LHCN-M2 (cell line): ENCODE data around the gene KRTAP10-7. TPM values are rescaled to one million over a fixed set of nuclear protein-coding genes. Genes with fewer than 3 reads are reported as not detected.
"Not testable (repeated sequence)": the region's sequence is repeated elsewhere in the genome, so short reads cannot be mapped to it uniquely, and the experiment has no call there.

Source experiments
- DNase-seq: peaks from one replicate; pipeline ENCODE4 v3.0.0-alpha.2; 2012; ENCODE audit warnings: low read depth
- polyA plus RNA-seq: library from polyadenylated mRNA; unstranded; fragments of >200 nt; gene quantifications from one replicate; pipeline ENCODE4 v1.2.1, GENCODE V29; 2012; ENCODE audit warnings: missing spikeins
- total RNA-seq: library from RNA; depleted of rRNA; stranded (reverse); fragments of >200 nt; gene quantifications from 2 replicates; pipeline ENCODE4 v1.2.3, GENCODE V29; 2014; rRNA removed

The KRTAP10-7 gene, protein sequence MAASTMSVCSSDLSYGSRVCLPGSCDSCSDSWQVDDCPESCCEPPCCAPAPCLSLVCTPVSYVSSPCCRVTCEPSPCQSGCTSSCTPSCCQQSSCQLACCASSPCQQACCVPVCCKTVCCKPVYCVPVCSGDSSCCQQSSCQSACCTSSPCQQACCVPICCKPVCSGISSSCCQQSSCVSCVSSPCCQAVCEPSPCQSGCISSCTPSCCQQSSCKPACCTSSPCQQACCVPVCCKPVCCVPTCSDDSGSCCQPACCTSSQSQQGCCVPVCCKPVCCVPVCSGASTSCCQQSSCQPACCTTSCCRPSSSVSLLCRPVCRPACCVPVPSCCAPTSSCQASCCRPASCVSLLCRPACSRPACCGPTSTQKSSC
- not detected in 2 replicates for total RNA-seq
- polyA plus RNA-seq, result not detected

DNA sequence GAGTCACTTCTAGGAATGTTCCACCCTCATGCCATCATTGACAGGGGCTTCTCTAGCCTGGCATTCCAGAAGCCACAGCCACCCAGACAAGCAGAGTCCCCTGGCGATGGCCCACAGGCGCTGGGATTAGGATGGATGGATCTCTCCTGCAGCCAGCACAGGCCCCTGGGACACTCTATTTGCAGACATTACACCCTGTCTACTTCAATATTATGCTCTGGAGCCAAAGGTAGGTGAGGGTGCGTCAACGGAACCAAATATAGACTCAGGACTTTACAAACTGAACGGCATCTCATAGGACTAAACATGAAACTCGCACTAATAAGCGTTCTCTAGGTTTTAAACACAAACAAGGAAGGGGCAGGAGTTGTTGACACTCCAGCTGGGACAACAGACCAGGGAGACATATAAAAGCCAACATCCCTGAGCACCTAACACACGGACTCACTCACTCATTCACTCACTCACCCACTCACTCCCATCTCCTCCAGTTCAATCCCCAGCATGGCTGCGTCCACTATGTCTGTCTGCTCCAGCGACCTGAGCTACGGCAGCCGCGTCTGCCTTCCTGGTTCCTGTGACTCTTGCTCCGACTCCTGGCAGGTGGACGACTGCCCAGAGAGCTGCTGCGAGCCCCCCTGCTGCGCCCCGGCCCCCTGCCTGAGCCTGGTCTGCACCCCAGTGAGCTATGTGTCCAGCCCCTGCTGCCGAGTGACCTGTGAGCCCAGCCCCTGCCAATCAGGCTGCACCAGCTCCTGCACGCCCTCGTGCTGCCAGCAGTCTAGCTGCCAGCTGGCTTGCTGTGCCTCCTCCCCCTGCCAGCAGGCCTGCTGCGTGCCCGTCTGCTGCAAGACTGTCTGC, at the start of gene KRTAP10-7:
Gene KRTAP10-7 (plus strand): TSS at position 480 of the 861 bp plus-strand sequence. CDS start 25 bp downstream, at position 505.
- DNase-seq, result not testable (repeated sequence)

DNA sequence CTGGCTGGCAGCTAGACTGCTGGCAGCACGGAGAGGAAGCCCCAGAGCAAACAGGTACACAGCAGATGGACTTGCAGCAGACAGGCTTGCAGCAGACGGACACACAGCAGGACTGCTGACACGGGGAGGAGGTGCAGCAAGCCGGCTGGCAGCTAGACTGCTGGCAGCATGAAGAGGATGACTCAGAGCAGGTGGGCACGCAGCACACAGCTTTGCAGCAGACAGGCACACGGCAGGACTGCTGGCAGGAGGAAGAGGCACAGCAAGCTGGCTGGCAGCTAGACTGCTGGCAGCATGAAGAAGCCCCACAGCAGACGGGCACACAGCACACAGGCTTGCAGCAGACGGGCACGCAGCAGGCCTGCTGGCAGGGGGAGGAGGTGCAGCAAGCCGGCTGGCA, 49.6 kb upstream of the KRTAP10-7 start:
- peak; percentile 8 for DNase-seq

DNA sequence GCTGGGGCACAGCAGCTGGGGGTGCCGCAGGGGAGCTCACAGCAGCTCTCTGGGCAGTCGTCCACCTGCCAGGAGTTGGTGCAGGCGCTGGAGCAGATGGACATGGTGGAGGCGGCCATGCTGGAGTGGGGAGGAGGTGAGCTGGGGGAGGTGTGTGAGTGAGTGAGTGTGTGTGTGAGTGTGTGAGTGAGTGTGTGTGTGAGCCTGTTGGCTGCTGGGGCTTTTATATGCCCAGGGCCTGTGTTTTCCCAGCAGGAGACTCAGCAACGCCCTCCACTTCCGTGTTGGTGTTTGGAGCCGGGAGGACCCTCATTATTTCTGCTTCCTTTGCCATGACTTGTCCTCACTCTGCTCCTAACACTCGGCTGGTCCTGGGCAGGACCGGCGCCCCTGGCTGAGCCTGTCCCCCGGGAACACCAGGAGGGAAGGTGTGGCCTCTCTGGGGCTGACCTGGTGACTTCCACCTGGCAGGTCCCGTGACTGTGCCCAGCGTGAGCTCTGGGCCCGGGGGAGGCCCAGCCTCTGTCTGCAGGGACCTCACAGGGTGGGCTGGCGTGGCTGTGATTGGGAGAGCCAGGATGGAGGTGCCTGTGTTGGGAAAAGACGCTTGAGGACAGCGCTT, 48.9 kb upstream of the KRTAP10-7 start, which contains the start of gene KRTAP10-2:
Gene KRTAP10-2 (minus strand): TSS at position 166 of the 622 bp plus-strand sequence. CDS start 47 bp downstream, at position 119.
- DNase-seq, result no peak

DNA sequence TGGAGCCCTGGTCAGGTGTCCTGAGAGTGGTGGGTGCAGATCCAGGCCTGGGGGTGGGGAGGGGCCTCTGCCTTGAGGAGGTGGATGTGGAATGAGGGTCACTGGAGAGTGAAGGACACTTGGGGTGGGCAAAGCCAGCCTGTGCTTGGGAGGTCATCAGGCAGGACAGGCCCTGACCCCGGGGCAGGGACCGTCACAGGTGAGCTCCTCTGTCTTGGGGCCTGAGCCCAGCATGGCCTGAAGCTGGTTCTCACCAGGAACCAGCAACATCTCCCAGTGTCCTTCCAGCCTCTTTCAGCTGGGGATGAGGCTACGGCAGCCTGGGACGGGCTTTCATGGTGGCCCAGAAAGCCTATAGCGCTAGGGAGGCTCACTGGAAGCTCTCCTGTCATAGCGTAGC, 48.3 kb upstream of the KRTAP10-7 start:
- DNase-seq, result no peak

DNA sequence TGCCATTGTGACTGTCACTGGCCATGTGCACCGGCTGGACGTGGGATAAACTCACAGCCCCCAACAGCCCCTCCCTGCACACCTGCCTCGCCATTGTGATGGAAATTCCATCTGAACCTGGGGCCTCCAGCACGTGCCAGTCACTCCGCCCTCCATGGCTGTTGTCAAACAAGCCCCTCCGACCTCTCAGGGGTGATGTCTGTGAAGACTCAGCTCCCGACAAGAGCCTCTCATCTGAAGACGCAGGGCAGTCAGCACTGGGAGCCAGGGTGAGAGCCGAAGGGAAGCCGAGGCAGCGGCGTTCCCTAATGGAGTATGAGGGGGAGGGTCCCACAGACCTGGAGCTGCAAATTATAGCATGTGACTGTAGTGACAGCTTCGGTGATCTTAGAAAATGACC, 47.7 kb upstream of the KRTAP10-7 start:
- DNase-seq, result no peak

DNA sequence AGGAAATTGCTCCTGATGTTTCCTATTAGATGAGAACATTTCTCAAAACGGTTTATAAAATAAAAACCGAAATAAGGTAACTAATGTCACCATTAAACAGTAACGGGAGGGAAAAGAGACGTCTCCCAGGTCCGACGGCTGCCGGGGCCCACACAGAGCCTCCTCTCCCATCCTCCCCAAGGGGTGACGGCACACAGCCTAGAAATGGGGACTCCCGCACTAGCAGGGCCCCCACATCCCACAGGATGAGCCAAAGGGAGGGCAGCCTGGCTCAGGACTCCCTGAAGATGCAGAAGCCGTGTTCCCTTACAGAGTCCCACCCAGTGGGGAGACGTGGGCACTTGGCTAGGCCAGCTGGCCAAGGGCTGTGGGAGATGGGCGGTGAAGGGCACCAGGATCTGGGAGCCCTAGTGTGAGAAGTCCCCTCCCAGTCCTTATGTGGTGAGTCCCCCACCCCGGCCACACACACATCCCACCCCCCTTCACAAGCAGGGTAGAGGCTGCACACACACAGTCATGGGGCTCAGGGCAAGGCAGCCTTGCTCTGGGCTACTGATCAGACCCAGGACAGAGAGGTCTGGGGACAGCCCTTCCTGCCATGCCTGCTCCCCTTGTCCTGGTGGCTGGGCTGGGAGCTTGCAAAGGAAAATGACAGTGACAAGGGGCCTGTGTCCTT, 45.1 kb upstream of the KRTAP10-7 start:
- DNase-seq, result no peak

DNA sequence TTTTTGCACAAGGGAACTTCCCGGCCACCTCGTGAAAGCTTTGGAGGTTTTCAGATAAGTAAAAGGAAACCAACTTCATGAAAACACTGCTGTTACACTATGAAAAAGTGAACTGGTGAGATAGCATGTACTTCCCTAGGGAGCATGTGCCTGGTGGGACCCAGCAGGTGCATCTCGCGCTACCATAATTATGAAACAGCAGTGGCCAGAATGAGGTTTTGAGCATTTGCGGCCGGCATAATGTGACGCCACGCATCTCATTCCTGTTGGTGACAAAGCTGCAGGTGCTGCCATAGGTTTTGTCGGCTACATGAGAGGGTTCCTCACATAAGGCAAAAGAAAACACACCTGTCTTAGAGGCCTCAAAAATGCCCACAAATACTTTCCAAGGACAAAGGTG, 43.5 kb upstream of the KRTAP10-7 start:
- DNase-seq, result no peak

DNA sequence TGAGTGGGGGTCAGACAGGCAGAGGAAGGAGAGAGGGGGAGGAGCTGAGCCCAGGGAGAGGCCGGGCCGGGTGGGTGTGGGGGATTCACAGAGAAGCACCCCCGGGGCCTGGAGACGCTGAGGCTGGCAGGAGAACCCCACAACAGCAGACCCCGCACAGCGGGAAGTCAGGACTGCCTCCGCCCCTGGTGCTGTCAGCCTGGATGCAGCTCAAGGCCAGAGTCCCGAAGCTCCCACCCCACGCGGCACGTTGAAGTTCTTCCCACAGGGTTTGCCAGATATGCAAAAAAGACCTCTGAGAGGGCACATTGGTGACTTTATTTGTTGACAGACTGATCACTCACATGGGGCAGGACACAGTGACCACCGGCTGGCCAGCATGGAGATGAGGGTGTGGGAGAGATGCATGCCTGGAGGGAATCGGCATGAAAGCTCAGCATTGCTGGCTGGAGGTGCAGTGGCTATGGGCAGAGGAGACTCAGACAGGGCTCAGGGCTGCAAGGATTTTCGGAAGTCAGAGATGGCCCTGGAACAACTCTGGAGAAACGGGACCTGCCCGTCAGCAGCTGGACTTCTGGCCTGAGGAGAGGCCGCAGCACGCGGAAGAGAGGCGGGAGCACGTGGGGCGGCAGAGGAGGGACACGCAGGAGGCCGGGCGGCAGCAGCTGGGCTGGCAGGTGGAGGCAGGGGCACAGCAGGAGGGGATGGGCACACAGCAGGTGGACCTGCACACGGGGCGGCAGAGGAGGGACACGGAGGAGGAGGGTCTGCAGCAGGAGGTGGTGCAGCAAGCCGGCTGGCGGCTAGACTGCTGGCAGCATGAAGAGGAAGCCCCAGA, 42.7 kb upstream of the KRTAP10-7 start:
- no peak for DNase-seq

DNA sequence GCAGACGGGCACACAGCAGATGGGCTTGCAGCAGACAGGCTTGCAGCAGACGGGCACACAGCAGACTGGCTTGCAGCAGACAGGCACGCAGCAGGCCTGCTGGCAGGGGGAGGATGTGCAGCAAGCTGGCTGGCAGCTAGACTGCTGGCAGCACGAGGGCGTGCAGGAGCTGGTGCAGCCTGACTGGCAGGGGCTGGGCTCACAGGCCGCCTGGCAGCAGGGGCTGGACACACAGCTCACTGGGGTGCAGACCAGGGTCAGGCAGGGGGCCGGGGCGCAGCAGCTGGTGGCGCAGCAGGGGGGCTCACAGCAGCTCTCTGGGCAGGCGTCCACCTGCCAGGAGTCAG, 42.1 kb upstream of the KRTAP10-7 start:
- not testable (repeated sequence) for DNase-seq

DNA sequence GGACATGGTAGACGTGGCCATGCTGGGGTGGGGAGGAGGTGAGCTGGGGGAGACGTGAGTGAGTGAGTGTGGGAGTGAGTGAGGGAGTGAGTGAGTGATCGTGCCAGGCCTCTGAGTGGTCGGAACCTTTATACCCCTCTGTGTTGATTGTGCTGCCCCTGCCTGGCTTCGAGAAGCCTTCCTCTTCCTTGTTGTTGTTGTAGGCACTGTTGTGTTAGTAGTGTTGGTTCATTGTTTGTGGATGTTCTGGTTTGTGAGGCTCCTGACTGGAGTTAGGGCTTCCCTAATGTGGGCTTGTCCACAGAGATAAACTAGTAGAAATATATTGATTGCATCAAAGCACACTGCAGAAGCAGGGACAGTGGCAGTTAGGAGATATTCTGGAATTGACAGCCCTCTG, 41.7 kb upstream of the KRTAP10-7 start, which contains the start of gene KRTAP10-3:
Gene KRTAP10-3 (minus strand): TSS at position 101 of the 400 bp plus-strand sequence. CDS start 80 bp downstream, at position 21.
- no peak for DNase-seq

DNA sequence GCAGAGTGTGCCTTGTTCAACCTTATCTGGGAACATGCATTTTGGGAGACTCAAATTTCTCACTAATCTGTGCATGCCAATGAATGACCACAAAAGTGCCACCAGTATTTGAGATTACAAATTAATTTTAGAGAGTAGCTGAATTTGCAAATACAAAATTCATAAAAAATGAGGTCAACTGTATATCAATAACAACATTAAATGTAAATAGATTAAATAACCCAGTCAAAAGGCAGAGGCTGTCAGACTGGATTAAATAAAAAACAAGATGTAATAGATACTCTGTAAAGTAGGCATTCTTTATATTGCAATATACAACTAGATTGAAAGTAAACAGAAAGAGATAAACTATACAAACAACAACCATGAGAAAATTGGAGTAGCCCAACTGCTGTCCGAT, 36.3 kb upstream of the KRTAP10-7 start:
- DNase-seq, result no peak

DNA sequence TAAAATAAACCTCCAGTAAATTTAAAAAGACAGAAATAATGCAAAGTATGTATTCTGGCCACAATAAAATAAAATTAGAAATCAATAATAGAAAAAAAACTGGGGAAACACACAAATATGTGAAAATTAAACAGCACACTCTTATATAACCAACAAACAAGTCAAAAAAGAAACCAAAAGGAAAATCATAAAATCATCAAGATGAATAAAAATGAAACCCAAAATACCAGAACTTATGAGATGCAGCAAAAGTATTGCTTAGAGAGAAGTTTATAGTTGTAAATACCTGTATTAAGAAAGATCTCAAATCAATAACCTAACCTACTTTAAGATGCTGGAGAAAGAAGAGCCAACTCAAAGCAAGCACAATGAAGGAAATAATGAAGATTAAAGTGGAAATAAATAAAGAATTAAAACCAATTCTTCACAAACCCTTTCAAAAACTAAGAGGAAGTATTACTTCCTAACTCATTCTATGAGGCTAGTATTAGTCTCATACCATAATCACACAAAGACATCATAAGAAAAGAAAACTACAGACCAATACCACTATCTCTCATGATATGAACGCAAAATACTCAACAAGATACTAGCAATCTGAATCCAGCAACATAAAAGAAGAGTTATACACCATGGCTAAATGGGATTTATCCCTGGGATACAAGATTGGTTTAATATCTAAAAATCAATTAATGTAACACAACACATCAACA, 35.4 kb upstream of the KRTAP10-7 start:
- no peak for DNase-seq

DNA sequence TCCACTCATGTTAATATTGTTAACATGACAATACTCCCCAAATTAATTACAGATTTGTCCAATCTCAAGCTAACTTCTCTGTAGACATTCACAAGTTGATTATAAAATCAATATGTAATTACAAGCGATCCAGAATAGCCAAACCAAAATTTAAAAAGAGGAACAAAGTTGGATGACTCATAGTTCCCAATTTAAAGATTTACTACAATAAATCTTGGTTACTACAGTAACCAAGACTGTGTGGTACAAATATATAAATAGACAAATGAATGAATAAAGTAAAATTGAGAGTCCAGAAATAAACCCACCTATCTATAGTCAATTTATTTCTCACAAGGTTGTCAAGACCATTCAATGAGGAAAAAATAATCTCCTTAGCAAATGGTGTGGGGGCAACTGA, 34.0 kb upstream of the KRTAP10-7 start:
- DNase-seq, result no peak

DNA sequence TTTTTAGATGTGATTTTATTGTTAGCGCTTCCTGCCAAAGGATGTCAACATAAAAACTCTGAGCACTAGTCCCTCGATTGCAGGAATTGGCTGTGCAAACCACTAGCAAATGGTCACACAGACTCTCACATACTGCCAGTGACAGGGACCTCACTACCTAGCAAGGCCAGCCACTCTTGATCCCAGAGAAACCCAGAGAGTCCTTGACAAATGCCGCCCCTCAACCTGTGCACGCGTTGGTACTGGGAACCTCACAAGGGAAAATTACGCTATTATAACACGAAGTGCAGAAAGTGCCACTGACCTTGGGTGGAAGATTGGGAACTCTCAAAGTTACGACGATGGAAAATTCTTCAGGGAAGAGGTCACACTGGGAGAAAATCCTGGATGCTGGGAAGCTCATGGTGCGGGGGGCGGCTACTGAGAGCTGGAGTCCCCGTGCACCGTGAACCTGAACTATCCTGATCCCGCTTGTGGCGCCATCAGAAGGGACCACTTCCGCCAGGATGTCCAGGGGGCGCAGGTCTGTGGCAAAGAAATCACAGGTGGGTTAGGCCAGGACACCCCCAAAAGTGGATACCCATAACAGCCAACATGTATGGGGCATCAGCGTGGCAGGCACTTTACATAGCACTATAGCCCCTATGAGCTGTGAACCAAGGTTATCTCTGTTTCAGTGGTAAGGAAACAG, 32.8 kb upstream of the KRTAP10-7 start:
- DNase-seq, result no peak

DNA sequence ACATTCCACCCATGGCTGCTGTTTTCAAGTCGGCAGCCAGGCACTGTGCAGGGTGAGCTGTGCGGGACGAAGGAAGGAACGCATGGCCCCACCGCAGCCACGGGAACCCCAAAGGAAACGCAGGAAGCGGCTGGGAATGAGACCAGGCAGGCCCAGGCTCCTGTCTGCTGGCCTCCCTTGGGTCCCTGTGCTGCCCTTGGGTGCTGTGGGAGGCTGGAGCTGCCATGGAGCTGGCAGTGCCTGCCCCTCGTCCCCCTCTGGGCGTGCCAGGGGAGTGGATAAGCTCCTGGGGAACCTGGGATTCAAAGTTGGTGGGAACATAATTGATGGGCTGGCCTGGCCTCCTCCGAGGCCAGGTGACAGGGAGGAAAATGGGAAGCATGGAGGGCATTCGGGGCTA, 32.1 kb upstream of the KRTAP10-7 start:
- DNase-seq, result no peak

DNA sequence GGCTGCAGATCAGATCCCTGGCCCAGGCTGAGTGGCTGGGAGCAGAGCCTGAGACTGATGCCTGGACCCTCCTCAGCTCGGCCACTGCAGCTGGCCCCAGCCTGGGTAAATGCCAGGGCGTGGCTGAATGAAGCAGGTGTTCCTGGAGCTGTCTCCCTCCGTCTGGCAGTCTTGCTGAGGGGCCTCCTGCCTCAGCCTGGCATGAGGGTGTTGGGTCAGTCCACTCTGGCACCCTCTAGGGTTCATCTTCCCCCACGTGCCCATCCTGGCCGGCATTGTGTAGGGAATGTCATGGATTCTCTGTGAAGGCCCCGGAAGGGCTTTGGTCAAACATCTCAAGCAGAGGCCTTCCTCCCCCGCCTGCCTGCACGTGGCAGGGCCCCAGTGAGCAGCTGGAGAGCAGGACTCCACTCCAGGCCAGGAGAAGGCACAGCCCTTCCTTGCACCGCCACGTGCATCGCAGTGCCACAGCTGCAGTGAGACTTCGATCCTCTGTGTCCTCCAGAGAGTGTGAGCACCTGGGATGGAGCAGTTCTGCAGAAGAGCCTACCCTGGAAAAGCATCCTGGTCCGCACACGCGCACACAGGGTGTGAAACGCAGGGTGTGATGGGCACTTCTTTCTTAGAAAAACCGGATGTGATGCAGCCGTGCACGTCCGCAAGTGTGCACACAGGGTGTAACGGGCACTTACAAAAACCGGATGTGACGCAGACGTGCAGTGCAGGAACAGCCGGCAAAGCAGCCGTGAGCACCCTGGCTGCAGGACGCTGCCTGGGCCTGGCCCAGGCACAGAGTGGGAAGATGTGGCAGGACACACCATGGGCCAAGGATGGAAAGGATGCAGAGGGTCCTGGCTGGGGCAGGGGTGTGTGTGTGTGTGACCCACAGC, 31.5 kb upstream of the KRTAP10-7 start:
- DNase-seq, result no peak

DNA sequence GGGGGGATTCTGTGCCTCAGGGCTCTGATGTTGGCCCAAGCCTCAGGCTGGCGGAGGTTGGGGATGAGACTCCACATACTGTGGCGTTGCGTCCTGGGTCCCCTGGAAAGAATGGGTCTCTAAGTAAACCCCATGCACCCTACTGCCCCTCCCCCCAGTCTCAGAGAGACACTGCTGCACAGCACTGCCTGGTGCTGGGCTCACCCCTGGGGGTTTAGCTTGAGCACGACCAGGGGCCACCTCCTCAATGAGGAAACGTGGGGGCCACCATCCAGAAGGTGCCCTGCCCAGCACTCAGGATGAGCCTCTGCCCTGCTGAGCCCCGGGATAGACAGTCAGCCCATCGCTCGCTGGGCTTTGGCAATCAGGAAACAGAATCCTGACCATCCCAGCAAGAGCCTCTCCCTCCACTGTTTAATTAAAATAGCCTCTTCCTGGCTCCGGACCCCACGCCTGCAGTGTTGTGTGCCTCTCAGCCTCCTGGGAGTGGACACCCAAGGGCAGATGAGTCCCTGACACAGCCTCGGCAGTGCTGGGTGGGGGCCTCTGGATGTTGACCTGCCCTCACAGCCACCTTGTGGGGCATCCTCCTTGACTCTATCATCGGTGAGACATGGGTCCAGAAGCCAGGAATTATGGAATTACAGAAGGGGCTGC, 30.4 kb upstream of the KRTAP10-7 start:
- no peak for DNase-seq

DNA sequence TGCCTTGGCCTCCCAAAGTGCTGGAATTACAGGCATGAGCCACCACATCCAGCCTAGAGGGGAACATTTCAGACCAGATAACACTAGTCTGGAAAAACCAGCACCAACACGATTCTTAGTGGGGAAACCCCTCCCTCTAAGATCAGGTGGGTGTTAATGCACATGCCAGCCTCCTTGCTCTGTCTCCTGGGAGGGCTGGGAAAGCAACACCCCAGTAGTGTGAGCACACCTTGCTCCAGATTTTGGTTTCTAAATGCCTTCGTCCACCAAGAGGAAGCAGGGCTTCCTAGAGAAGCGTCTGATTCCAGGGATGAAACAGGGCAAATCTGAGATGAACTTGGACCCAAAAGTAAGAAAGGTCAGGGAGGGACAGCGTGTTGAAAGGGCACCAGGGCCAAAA, 29.1 kb upstream of the KRTAP10-7 start:
- no peak for DNase-seq
